Nephron progenitor cell (in vitro differentiated cells): ENCODE results near the gene AMIGO3.
"Not testable (repeated sequence)": the region's sequence is repeated elsewhere in the genome, so short reads cannot be mapped to it uniquely, and the experiment has no call there.

Experiments
- DNase-seq: peaks from one replicate; pipeline ENCODE4 v3.0.0; 2021
- H3K27ac Mint-ChIP-seq: 2 replicates; pipeline ENCODE4 v1.8.0; 2021; ENCODE audit warnings: mild to moderate bottlenecking, moderate library complexity, mixed read lengths
- H3K27me3 Mint-ChIP-seq: 2 replicates; pipeline ENCODE4 v1.8.0; 2021; ENCODE audit warnings: mild to moderate bottlenecking, low read depth, mixed read lengths; ENCODE audit not compliant: poor library complexity
- H3K36me3 Mint-ChIP-seq: 2 replicates; pipeline ENCODE4 v1.8.0; 2021; ENCODE audit warnings: low read depth, mixed read lengths
- H3K4me1 Mint-ChIP-seq: 2 replicates; pipeline ENCODE4 v1.8.0; 2021; ENCODE audit warnings: mixed read lengths
- H3K4me3 Mint-ChIP-seq: 2 replicates; pipeline ENCODE4 v1.8.0; 2021; ENCODE audit warnings: mild to moderate bottlenecking, moderate library complexity, mixed read lengths
- H3K9me3 Mint-ChIP-seq: 2 replicates; pipeline ENCODE4 v1.8.0; 2021; ENCODE audit warnings: mild to moderate bottlenecking, moderate library complexity, mixed read lengths
- TF ChIP-seq, protein P1 (sequence below): fragments of 200-600 bp; sonication (generic); IDR thresholded peaks from 2 replicates; pipeline ENCODE4 v1.5.0; 2021; ENCODE audit warnings: antibody characterized with exemption

AMIGO3 gene

DNA sequence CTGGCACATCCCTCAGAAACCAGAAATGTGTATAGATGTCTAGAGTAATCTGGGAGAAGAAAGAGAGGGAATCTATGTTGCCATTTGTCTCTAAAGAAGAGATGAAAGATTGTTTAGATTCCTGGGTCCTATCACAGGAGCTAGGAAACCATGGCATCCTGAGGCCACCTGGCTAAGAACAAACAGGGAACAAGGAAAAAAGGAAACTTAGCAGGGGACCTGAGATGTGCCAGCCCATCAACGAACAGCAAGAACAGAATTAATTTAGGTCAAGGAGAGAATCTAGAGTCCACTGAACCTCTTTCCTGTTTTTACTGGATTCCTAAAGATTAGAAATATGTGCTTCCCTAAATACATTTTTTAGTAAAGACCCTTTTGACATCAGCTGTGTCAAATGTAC, 36.6 kb upstream of the AMIGO3 start:
- Mint-ChIP-seq H3K9me3 (no peaks in the 10 kb centered on the region), H3K27me3 (no peaks in the 10 kb centered on the region), H3K36me3 (peaks cover 21% of the 10 kb centered on the region), H3K4me3 (no peak overlapping the region), H3K4me1 (peaks cover 21% of the 10 kb centered on the region), H3K27ac (peak overlapping the region; percentile 75)
- TF ChIP-seq, protein P1, sequence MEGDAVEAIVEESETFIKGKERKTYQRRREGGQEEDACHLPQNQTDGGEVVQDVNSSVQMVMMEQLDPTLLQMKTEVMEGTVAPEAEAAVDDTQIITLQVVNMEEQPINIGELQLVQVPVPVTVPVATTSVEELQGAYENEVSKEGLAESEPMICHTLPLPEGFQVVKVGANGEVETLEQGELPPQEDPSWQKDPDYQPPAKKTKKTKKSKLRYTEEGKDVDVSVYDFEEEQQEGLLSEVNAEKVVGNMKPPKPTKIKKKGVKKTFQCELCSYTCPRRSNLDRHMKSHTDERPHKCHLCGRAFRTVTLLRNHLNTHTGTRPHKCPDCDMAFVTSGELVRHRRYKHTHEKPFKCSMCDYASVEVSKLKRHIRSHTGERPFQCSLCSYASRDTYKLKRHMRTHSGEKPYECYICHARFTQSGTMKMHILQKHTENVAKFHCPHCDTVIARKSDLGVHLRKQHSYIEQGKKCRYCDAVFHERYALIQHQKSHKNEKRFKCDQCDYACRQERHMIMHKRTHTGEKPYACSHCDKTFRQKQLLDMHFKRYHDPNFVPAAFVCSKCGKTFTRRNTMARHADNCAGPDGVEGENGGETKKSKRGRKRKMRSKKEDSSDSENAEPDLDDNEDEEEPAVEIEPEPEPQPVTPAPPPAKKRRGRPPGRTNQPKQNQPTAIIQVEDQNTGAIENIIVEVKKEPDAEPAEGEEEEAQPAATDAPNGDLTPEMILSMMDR: no peak
- DNase-seq: no peak

DNA sequence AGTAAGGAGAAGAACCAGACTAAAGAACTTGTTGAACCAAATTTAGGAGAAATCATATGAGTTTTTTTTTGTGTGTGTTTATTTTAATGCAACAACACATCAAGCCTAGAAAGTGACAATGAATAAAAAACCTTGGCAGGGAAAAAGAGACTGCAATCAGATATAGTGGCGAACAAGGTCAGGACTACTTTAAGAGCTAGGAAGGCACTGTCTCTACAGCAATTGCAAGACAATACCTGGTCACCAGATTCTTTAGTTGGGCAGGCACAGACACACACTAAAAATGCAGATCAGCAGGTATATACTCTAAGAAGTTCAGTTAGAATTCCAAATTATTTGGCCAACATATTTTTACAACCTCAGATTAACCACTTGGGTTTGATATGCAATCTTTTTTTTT, 35.1 kb upstream of the AMIGO3 start:
- Mint-ChIP-seq H3K36me3 (peaks cover 31% of the 10 kb centered on the region), H3K27ac (peak overlapping the region; percentile 16), H3K9me3 (no peaks in the 10 kb centered on the region), H3K4me3 (no peak overlapping the region), H3K27me3 (no peaks in the 10 kb centered on the region), H3K4me1 (peaks cover 27% of the 10 kb centered on the region)
- DNase-seq: no peak
- TF ChIP-seq, protein P1: no peak

DNA sequence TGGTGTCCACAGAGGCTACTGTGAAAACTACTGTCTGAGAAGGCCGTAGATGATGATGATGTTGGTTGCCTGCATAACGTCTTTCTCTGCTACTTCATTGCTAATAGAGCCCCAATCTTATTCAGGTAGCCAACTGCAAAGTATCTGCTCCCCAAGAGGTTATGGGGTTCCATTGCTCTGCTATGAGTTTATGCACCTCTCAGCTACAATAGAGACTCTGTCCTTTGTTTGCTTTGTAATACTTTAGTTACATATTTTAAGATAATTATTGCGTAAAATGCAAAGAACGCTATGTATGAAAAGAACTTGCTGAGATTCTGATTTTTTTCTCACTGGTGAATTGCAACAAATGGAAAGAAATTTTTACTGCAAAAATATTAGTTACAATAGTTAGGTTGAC, 32.0 kb upstream of the AMIGO3 start:
- Mint-ChIP-seq H3K27ac (no peak overlapping the region), H3K27me3 (no peaks in the 10 kb centered on the region), H3K4me3 (no peak overlapping the region), H3K36me3 (peaks cover 43% of the 10 kb centered on the region), H3K4me1 (peaks cover 43% of the 10 kb centered on the region), H3K9me3 (no peaks in the 10 kb centered on the region)
- no peak for DNase-seq
- TF ChIP-seq, protein P1: no peak

DNA sequence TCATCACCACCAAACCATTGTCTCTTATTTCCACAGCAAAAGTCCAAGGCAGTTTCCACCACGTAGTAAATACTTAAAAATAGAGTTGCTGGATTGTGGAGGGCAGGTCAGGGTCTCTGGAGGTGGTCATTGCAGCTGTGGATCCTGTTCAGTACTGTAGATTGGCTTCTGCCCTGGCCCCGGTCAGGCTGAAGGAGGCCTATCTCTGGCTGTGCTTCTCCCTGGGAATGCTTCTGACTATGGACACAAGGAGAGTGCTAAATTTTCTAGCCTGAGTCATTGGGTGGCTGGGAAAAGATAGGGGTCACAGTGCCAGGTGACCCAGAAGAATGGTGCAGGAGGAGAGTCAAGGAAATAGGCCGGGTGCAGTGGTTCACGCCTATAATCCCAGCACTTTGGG, 30.6 kb upstream of the AMIGO3 start:
- H3K27me3 Mint-ChIP-seq: no peaks in the 10 kb centered on the region
- H3K9me3 Mint-ChIP-seq: no peaks in the 10 kb centered on the region
- H3K36me3 Mint-ChIP-seq: peaks cover 52% of the 10 kb centered on the region
- TF ChIP-seq, protein P1: no peak
- DNase-seq: no peak
- H3K4me1 Mint-ChIP-seq: peaks cover 35% of the 10 kb centered on the region
- H3K4me3 Mint-ChIP-seq: no peak overlapping the region
- H3K27ac Mint-ChIP-seq: peak overlapping the region; percentile 68

DNA sequence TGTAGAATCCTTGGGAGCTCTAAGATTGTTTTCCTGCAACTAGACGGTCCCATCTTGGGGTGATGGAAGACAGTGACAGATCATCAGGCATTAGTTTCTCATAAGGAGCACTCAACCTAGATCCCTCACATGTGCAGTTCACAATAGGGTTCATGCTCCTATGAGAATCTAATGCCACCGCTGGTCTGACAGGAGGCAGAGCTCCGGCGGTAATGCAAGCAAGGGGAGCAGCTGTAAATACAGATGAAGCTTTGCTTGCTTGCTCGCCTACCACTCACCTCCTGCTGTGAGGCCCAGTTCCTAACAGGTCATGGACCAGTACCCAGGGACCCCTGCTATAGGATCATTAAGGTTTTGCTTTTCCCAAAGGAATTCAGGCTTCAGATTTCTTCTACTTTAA, 29.4 kb upstream of the AMIGO3 start:
- H3K4me3 Mint-ChIP-seq: peak overlapping the region; percentile 8
- peak; percentile 40 for DNase-seq
- H3K36me3 Mint-ChIP-seq: peaks cover 61% of the 10 kb centered on the region
- not testable (repeated sequence) for H3K27me3 Mint-ChIP-seq, H3K9me3 Mint-ChIP-seq
- peak overlapping the region; percentile 83 for H3K27ac Mint-ChIP-seq
- peaks cover 35% of the 10 kb centered on the region for H3K4me1 Mint-ChIP-seq

DNA sequence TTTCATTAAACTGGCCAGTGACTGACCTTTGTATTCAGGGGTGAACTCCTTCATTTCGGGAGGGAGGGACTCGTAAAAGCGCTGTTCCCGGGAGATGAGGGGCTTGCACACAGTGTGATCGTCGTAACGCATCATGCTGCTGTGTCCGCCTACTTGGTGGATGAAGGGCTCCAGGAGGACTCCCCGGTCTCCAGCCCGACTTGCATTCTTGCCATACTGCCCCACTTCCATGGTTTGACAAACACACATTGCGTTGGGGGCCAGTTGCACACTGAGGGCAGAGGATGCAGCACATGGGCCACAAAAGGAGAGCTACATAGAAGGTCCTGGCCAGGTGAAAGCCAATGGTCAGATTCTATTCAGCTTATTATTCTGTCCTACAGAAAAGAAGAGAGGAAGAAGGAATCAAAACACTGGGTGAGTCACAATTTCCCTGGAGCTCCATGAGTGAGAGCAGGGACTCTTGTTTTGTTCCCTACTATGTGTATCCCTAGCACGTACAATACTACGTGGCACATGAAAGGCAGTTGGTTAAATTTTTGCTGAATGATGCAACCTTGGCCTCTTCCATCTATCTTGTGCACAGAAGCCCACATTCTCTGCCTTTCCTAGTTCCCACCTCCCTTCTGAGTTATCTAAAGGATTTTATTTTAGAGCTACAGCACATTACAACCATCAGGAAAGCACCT, 28.5 kb upstream of the AMIGO3 start:
- peaks cover 31% of the 10 kb centered on the region for H3K4me1 Mint-ChIP-seq
- peaks cover 56% of the 10 kb centered on the region for H3K36me3 Mint-ChIP-seq
- H3K9me3 Mint-ChIP-seq: no peaks in the 10 kb centered on the region
- DNase-seq: no peak
- H3K27ac Mint-ChIP-seq: peak overlapping the region; percentile 91
- TF ChIP-seq, protein P1: no peak
- H3K27me3 Mint-ChIP-seq: no peaks in the 10 kb centered on the region
- no peak overlapping the region for H3K4me3 Mint-ChIP-seq
